HepG2 (cell line): ENCODE data around the gene GADD45A.

Experiments used
- ATF1 ChIP-seq: IDR thresholded peaks from 2 replicates; pipeline ENCODE4 v1.6.1; 2016; ENCODE audit warnings: mild to moderate bottlenecking, control low read depth
- CEBPG ChIP-seq: IDR thresholded peaks from 2 replicates; pipeline ENCODE4 v1.6.1; 2016
- CREB1 ChIP-seq, 2 experiments: fragments of 450-650 bp in 1 of 2; IDR thresholded peaks; 2 replicates each; pipeline ENCODE4 v1.6.1; 2016 to 2017; ENCODE audit warnings: control low read depth in 1 of 2, mild to moderate bottlenecking in 1 of 2, missing compliant biosample characterization in 1 of 2, missing genetic modification characterization in 1 of 2
- JUN ChIP-seq: sonication (generic); formaldehyde crosslinking; IDR thresholded peaks from 2 replicates; pipeline ENCODE4 v1.4.0; 2020; ENCODE audit warnings: mild to moderate bottlenecking, missing genetic modification reagents
- MAFK ChIP-seq, 2 experiments: IDR thresholded peaks in 1 of 2; conservative IDR thresholded peaks in 1 of 2; 2 replicates each; pipeline ENCODE4 v1.6.1; 2011; ENCODE audit warnings: improper control_type of control experiment in 2 of 2, low read length in 2 of 2
- NFYB ChIP-seq: sonication (generic); formaldehyde crosslinking; IDR thresholded peaks from 2 replicates; pipeline ENCODE4 v1.4.0; 2020; ENCODE audit warnings: missing genetic modification reagents
- PAF1 ChIP-seq: IDR thresholded peaks from 2 replicates; pipeline ENCODE4 v1.6.1; 2016; ENCODE audit warnings: missing genetic modification reagents, missing compliant biosample characterization
- SP1 ChIP-seq, 2 experiments: fragments of 450-650 bp in 1 of 2; sonication (generic) in 1 of 2; formaldehyde crosslinking in 1 of 2; IDR thresholded peaks; 2 replicates each; pipeline versions ENCODE4 v1.4.0 to v1.6.1; 2016 to 2020; ENCODE audit warnings: missing genetic modification reagents in 1 of 2
- SP2 ChIP-seq: sonication (generic); formaldehyde crosslinking; IDR thresholded peaks from 2 replicates; pipeline ENCODE4 v1.5.1; 2020; ENCODE audit warnings: mild to moderate bottlenecking, missing genetic modification reagents
- TAF1 ChIP-seq: sonication (generic); formaldehyde crosslinking; IDR thresholded peaks from 2 replicates; pipeline ENCODE4 v1.4.0; 2020; ENCODE audit warnings: missing genetic modification reagents
- ZNF274 ChIP-seq: sonication (generic); formaldehyde crosslinking; IDR thresholded peaks from 2 replicates; pipeline ENCODE4 v1.5.1; 2020; ENCODE audit warnings: mild to moderate bottlenecking, missing genetic modification reagents
- ZNF543 ChIP-seq: sonication (generic); formaldehyde crosslinking; IDR thresholded peaks from 2 replicates; pipeline ENCODE4 v1.4.0; 2020; ENCODE audit warnings: mild to moderate bottlenecking, missing genetic modification reagents
- ZNF879 ChIP-seq: sonication (generic); formaldehyde crosslinking; IDR thresholded peaks from 2 replicates; pipeline ENCODE4 v1.8.1; 2023; ENCODE audit warnings: missing genetic modification reagents
- TF ChIP-seq, protein P1 (sequence below): sonication (generic); formaldehyde crosslinking; IDR thresholded peaks from 2 replicates; pipeline ENCODE4 v1.5.0; 2020; ENCODE audit warnings: mild to moderate bottlenecking, missing genetic modification reagents, moderate library complexity

DNA sequence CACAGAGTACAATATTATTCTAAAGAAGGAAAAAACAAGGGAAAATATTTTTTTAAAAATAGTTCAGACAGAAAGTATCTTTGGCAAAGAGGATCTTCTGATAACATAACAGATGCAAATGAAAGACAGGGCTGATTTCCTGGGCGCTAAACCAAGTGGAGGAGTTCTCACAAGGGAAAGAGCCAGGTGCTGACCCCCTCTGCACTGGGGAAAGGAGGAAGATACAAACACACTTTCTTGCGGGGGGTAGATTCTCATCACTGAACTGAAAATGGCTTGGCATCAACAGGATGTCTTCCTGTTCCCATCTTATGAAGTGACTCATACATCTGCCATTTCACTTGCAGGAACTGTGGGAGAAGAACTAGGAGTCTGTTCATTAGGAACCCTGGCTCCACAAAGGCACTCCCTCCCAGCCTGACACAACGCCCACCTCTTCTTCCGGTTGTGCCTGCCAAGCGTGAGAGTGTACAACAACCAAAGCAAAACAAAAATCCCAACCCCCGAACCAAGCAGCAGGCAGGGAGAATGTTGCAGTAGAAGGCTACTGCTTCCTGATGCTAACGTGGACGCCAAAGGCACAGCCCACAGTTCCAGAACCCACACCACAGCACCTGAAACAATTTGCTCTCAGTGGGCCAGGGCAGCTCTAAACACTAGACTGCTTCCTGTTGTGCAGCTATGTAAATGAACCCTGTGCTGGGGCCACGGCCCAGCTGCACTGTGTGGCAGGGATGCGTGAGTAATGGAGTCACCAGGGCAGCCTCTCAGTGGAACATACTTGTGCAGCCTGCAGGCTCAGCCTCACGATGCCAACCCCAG is 51.0 kb downstream of the GADD45A start:
- TF ChIP-seq, protein P1, sequence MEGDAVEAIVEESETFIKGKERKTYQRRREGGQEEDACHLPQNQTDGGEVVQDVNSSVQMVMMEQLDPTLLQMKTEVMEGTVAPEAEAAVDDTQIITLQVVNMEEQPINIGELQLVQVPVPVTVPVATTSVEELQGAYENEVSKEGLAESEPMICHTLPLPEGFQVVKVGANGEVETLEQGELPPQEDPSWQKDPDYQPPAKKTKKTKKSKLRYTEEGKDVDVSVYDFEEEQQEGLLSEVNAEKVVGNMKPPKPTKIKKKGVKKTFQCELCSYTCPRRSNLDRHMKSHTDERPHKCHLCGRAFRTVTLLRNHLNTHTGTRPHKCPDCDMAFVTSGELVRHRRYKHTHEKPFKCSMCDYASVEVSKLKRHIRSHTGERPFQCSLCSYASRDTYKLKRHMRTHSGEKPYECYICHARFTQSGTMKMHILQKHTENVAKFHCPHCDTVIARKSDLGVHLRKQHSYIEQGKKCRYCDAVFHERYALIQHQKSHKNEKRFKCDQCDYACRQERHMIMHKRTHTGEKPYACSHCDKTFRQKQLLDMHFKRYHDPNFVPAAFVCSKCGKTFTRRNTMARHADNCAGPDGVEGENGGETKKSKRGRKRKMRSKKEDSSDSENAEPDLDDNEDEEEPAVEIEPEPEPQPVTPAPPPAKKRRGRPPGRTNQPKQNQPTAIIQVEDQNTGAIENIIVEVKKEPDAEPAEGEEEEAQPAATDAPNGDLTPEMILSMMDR (CRISPR knock-in tag): no peak
- TF ChIP-seq ZNF879 (CRISPR knock-in tag) (no peak), PAF1 (CRISPR knock-in tag) (no peak), SP2 (no peak), ZNF543 (no peak), SP1 (IDR thresholded peaks at IDR 0.05) (no peak), SP1 (CRISPR knock-in tag; IDR thresholded peaks at IDR 0.05) (no peak), NFYB (CRISPR knock-in tag) (no peak), ZNF274 (no peak), TAF1 (CRISPR knock-in tag) (peak; percentile 46), CEBPG (no peak), MAFK (conservative IDR thresholded peaks at IDR 0.05 in 1 of 2, IDR thresholded peaks at IDR 0.05 in 1 of 2; ENCODE audit: low read length in 2 of 2) (no peak), JUN (CRISPR knock-in tag) (no peak), ATF1 (CRISPR knock-in tag) (no peak), CREB1 (IDR thresholded peaks at IDR 0.05) (no peak), CREB1 (CRISPR knock-in tag; IDR thresholded peaks at IDR 0.05) (no peak)
